HepG2 (cell line): ENCODE data around the gene MSMP.

Experiments
- FOXA3 ChIP-seq: IDR thresholded peaks from 2 replicates; pipeline ENCODE4 v1.6.1; 2016; ENCODE audit warnings: missing genetic modification reagents, missing compliant biosample characterization
- KDM5A ChIP-seq: fragments of 200-600 bp; sonication (generic); IDR thresholded peaks from 2 replicates; pipeline ENCODE4 v1.7.0; 2018; ENCODE audit warnings: antibody characterized with exemption, mild to moderate bottlenecking, low read length, borderline replicate concordance
- MAFK ChIP-seq, 2 experiments: IDR thresholded peaks in 1 of 2; conservative IDR thresholded peaks in 1 of 2; 2 replicates each; pipeline ENCODE4 v1.6.1; 2011; ENCODE audit warnings: improper control_type of control experiment in 2 of 2, low read length in 2 of 2
- NFAT5 ChIP-seq: sonication (generic); formaldehyde crosslinking; IDR thresholded peaks from 2 replicates; pipeline ENCODE4 v1.4.0; 2020; ENCODE audit warnings: missing genetic modification reagents
- RFX5 ChIP-seq: IDR thresholded peaks from 2 replicates; pipeline ENCODE4 v1.6.1; 2011; ENCODE audit warnings: low read depth, low read length, improper control_type of control experiment
- ZBTB21 ChIP-seq: sonication (generic); formaldehyde crosslinking; IDR thresholded peaks from 2 replicates; pipeline ENCODE4 v1.4.0; 2020; ENCODE audit warnings: missing genetic modification reagents
- TF ChIP-seq, protein P1 (sequence below): sonication (generic); formaldehyde crosslinking; IDR thresholded peaks from 2 replicates; pipeline ENCODE4 v1.5.0; 2020; ENCODE audit warnings: mild to moderate bottlenecking, missing genetic modification reagents, moderate library complexity

GRCh38 chr9:35753466-35753865 lies 610 bp downstream of the MSMP start:
- TF ChIP-seq FOXA3 (CRISPR knock-in tag) (no peak), NFAT5 (CRISPR knock-in tag) (no peak), ZBTB21 (CRISPR knock-in tag) (no peak), RFX5 (no peak), KDM5A (no peak), MAFK (conservative IDR thresholded peaks at IDR 0.05 in 1 of 2, IDR thresholded peaks at IDR 0.05 in 1 of 2; ENCODE audit: low read length in 2 of 2) (no peak)
- TF ChIP-seq, protein P1, sequence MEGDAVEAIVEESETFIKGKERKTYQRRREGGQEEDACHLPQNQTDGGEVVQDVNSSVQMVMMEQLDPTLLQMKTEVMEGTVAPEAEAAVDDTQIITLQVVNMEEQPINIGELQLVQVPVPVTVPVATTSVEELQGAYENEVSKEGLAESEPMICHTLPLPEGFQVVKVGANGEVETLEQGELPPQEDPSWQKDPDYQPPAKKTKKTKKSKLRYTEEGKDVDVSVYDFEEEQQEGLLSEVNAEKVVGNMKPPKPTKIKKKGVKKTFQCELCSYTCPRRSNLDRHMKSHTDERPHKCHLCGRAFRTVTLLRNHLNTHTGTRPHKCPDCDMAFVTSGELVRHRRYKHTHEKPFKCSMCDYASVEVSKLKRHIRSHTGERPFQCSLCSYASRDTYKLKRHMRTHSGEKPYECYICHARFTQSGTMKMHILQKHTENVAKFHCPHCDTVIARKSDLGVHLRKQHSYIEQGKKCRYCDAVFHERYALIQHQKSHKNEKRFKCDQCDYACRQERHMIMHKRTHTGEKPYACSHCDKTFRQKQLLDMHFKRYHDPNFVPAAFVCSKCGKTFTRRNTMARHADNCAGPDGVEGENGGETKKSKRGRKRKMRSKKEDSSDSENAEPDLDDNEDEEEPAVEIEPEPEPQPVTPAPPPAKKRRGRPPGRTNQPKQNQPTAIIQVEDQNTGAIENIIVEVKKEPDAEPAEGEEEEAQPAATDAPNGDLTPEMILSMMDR (CRISPR knock-in tag) = no peak
